Daoy (cell line): ENCODE results near the gene NOC4L. TPM values are rescaled to one million over a fixed set of nuclear protein-coding genes. Genes with fewer than 3 reads are reported as not detected.
A peak's percentile ranks its signal among the peaks of the same experiment; 100 is the strongest.

Source experiments
- DNase-seq: peaks from one replicate; pipeline ENCODE4 v3.0.0-alpha.2; 2015; ENCODE audit warnings: low read depth
- total RNA-seq: library from RNA; depleted of rRNA; stranded (reverse); fragments of >200 nt; shearing (Covaris generic); gene quantifications from 2 replicates; pipeline ENCODE4 v1.2.3, GENCODE V29; 2014

Gene NOC4L
- total RNA-seq, 1 experiment from 2014 or later: 14.2 TPM

DNA sequence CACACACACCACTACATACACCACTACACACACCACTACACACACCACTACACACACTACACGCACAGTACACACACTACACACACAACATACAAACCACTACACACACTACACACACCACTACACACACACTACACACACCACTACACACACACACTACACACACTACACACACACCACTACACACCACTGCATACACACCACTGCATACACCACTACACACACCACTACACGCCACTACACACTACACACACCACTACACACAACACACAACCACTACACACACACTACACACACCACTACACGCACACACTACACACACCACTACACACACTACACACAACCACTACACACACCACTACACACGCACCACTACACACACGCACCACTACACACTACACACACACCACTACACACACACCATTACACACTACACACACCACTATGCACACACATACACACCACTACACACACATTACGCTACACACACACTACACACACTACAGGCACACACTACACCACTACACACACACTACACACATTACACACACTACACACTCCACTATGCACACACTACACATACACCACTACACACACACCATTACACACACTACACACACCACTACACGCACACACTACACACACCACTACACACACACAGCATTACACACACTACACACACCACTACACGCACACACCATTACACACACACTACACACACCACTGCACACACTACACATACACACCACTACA lies 12.5 kb downstream of the NOC4L start:
- no peak for DNase-seq

- no peak for DNase-seq
Measured at GRCh38 chr12:132157733-132158409, 13.6 kb downstream of the NOC4L start.

DNA sequence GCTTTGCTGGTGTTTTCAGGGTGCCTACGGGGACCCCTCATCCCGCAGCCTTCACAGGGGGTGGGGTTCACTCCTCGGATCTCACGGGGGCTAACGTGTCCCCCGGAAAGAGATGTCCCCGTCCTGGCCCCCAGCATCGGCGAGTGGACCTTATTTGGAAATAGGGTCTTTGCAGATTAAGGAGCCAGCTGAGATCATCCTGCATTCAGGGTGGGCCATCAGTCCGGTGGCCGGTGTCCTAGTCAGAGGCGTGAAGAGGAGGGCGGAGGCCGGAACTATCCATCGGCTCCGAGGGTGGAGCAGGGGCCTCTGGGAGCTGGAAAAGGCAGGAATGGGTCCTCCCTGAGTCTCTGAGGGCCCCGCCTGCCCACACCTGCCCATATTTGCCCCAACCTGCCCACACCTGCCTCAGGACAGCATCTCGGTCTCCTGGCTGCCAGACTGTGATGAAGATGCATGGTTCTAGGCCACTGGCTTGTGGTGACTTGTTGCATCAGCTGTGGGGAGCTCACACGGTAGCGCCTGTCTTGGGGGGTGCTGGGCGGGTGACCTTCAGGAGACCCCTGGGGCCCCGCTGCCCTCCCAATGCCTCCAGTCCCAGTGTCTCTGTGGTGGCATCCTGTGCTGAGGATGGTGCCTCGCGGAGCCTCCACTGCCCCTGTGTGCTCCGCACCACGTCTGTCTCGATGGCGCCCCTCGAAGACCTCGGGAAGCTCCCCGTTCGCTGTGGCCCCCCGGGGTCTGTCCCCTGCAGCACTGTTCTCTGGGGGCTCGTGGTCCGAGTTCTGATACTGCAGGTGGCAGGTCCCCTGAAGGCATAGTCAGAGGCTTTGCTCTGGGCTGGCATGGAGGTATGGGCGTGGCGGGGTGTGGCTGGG lies 14.7 kb downstream of the NOC4L start:
- DNase-seq: no peak

DNA sequence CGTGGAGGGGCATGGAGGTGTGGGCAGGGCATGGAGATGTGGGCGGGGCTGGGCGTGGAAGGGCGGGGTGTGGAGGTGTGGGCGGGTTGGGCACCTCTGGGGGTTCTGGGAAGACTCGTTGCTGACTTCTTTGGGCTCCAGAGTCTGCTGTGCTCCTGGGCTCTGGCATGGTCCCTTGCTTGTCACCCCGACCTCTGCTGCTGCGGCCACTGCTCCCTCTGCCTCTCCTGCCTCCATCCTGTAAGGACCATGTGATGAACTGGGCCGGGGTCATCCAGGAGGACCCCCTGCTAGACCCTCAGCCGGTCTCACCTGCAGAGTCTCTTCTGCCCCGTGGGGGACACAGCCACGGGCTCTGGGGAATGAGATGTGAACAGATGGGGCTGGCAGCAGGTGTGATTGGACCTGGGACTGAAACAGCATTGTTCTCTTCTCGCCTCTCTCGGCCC lies 15.3 kb downstream of the NOC4L start:
- no peak for DNase-seq

DNA sequence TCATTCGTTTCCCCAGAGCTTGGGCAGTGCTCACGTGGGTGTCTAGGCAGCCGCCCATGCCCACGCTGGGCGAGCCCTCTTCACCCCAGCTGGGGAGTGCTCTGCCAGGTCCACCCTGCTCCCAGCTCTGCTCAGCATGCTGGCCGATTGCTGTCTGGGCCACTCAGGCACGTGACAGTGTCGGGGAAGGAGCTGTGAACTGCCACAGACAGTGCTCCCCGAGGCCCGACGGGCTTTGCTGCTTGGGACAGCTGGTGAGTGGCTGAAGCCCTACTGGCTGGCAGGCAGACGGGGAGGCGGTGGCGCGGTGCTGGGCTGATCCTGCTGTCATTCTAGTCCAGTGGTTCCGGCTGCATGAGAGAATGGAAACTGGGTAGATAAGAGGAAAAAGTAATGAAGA lies 15.8 kb downstream of the NOC4L start:
- no peak for DNase-seq

DNA sequence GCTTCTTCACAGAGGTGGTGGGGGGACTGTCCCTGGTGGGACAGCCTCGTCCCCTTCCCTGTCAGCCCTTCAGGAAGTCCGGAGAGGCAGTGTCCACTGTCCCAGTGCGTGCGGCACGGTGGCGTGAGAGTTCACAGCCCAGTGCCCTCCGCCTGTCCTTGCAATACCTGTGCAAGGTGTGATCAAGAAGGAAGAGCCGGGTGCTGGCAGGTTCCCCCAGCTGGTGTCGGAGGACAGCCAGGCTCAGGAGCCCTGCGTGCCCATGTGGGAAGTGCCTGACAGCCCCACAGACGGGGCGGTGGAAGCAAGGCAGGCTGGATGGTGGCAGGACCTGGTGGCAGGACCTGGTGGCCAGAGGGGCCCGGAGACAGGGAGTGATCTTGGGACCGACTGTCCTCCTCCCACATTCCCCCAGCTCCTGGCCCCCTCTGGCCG lies 16.4 kb downstream of the NOC4L start:
- DNase-seq: no peak

DNA sequence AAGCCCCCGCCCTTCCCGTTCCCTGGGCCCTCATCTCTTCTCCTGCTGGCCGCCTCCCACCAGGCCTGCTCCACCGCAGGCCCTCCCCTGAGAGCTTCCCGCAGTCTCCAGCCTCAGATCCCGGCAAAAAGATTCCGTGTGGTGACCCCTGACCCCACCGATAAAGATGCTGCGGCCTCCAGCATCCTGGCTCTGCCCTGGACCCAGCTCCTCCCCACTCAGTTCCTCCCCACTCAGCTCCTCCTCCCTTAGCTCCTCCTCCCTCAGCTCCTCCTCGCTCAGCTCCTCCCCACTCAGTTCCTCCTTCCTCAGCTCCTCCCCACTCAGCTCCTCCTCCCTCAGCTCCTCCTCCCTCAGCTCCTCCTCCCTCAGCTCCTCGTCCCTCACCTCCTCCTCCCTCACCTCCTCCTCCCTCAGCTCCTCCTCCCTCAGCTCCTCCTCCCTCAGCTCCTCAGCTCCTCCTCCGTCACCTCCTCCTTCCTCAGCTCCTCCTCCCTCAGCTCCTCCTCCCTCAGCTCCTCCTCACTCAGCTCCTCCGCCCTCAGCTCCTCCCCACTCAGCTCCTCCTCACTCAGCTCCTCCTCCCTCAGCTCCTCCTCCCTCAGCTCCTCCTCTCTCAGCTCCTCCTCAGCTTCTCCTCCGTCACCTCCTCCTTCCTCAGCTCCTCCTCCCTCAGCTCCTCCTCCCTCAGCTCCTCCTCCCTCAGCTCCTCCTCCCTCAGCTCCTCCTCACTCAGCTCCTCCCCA lies 17.0 kb downstream of the NOC4L start:
- no peak for DNase-seq

GRCh38 chr12:132161796-132162507 lies 17.7 kb downstream of the NOC4L start:
- DNase-seq: no peak

GRCh38 chr12:132162508-132163031 lies 18.3 kb downstream of the NOC4L start:
- peak; percentile 75 for DNase-seq

- DNase-seq: no peak
Measured at GRCh38 chr12:132163041-132163910, 19.0 kb downstream of the NOC4L start.

DNA sequence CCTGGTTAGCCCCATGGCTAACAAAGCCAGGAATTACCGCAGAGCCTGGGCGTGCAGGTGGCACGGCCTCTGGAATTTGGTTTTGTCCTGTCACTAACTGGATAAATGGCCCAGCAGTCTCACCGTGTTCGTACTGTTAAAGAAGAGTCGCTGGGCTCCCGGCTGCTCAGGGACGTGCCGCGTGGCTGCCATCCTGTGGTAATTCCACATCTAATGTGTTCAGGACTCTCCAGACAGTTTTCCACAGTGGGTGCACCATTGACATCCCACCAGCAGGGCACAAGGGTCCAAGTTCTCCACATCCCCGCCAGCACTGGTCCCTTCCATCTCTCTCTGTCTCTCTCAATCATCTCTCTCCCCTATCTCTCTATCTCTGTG lies 19.6 kb downstream of the NOC4L start:
- DNase-seq: no peak

GRCh38 chr12:132164426-132164825 lies 20.2 kb downstream of the NOC4L start:
- DNase-seq: no peak

DNA sequence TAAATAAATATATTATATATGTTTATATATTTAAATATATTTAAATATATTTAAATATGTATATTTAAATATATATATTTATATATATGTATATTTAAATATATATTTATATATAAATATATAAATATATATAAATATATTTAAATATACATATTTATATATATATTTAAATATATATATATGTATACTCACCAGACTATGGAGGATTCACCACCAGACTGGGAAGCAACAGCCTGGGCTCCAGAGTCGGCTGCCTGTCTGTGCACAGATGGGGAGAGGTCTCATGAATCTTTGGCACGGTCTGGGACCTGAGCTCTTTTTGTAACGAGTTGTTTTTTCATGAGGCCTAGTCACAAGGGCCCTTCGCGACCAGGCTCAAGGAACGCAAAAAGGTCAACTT lies 21.3 kb downstream of the NOC4L start:
- no peak for DNase-seq

- DNase-seq: no peak
Measured at GRCh38 chr12:132166093-132166492, 21.8 kb downstream of the NOC4L start.

DNA sequence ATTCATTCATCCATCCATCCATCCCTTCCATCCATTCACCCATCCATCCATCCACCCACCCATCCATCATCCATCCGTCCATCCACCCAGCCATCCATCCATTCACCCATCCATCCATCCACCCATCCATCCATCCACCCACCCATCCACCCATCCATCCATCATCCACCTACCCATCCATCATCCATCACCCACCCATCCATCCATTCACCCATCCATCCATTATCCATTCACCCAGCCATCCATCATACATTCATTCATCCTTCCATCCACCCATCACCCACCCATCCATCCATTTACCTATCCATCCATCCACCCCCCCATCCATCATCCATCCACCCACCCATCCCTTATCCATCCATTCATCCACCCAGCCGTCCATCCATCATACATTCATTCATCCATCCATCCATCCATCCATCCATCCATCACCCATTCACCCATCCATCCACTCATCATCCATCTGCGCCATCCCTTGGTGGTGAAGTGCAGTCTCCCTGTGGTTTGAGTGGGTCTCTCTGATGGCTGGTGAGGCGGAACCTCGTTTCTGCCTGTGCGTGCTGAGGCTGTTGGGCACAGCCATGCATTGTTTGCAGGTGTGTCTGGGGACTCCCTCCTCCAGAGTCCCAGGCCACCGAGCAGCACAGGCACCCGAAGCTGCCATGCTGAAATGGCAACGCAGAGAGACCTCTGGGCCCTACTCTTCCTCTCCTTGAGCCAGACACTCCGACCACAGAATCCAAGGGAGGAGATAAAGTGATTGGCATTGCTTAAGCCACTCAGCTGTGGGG lies 22.7 kb downstream of the NOC4L start:
- no peak for DNase-seq

GRCh38 chr12:132167611-132168310 lies 23.5 kb downstream of the NOC4L start:
- DNase-seq: no peak

GRCh38 chr12:132168311-132169031 lies 24.2 kb downstream of the NOC4L start:
- DNase-seq: no peak

DNA sequence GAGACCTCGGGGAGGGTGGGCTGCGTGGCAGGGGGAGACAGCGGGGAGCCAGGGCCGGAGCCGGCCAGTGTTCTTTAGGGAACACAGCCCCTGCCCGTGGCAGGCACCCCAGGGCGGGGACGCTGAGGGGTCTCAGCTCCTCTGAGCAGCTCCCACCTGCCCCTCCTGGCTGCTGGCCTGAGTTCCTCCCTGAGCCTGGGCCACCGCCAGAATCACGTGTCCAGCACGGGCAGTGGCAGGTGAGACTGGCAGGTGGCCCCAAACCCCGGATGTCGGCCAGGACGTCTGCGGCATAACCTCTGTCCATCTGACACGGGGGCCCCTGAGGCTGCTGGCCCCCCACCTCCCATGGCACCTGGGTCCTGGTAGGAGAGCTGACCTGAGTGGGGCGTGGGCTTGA lies 25.1 kb downstream of the NOC4L start:
- no peak for DNase-seq
